Naive thymus-derived CD4-positive, alpha-beta T cell (primary cell): ENCODE data around the gene INO80B. TPM values are rescaled to one million over a fixed set of nuclear protein-coding genes. Genes with fewer than 3 reads are reported as not detected.
A peak's percentile ranks its signal among the peaks of the same experiment; 100 is the strongest.
"Not testable (repeated sequence)": the region's sequence is repeated elsewhere in the genome, so short reads cannot be mapped to it uniquely, and the experiment has no call there.

Experiments
- ATAC-seq: fragments of 150-1000 bp; cut with Tn5 transposase; 2 replicates; pipeline ENCODE4 v1.10.0; 2021; ENCODE audit warnings: mild to moderate bottlenecking, moderate library complexity
- CTCF ChIA-PET: fragments of 350-600 bp; sonication (Branson Sonifier 250); formaldehyde crosslinking; loops from one replicate; lab custom pipeline; 2021; ENCODE audit warnings: antibody characterized with exemption; lab: Charles Lee
- POLR2A ChIA-PET: fragments of 350-600 bp; sonication (Branson Sonifier 250); formaldehyde crosslinking; loops from one replicate; lab custom pipeline; 2021; ENCODE audit warnings: antibody characterized with exemption, inconsistent platforms; lab: Charles Lee
- DNase-seq, 9 donors: peaks; one replicate each; pipeline versions ENCODE4 v3.0.0 to v3.0.0-alpha.2; 2020 to 2022; ENCODE audit warnings: mixed read lengths in 1 of 9
- H3K27ac ChIP-seq: one replicate; pipeline ENCODE4 v1.7.0; 2013; ENCODE audit warnings: mild to moderate bottlenecking, low read depth, low read length, moderate library complexity
- H3K27me3 ChIP-seq, 2 donors: one replicate each; pipeline ENCODE4 v1.7.0; 2013; ENCODE audit warnings: low read length in 2 of 2, mild to moderate bottlenecking in 2 of 2, moderate library complexity in 2 of 2; ENCODE audit not compliant: control insufficient read depth in 2 of 2, insufficient read depth in 2 of 2
- H3K36me3 ChIP-seq, 3 experiments: 1 replicate in 2 of 3; 2 replicates in 1 of 3; pipeline ENCODE4 v1.7.0; 2013; ENCODE audit warnings: low read length in 3 of 3, mild to moderate bottlenecking in 3 of 3, moderate library complexity in 1 of 3; ENCODE audit not compliant: insufficient read depth in 3 of 3, control insufficient read depth in 2 of 3
- H3K4me1 ChIP-seq, 2 donors: one replicate each; pipeline ENCODE4 v1.7.0; 2013; ENCODE audit warnings: low read length in 2 of 2, mild to moderate bottlenecking in 2 of 2, moderate library complexity in 1 of 2; ENCODE audit not compliant: control insufficient read depth in 2 of 2, insufficient read depth in 2 of 2
- H3K4me3 ChIP-seq: 2 replicates; pipeline ENCODE4 v1.7.0; 2013; ENCODE audit warnings: mild to moderate bottlenecking, low read length
- H3K9me3 ChIP-seq, 3 experiments: 1 replicate in 2 of 3; 2 replicates in 1 of 3; pipeline ENCODE4 v1.7.0; 2013; ENCODE audit warnings: low read length in 3 of 3; ENCODE audit not compliant: control insufficient read depth in 2 of 3
- H3K27ac Mint-ChIP-seq, 9 donors: one replicate each; pipeline ENCODE4 v1.8.0; 2020 to 2022; ENCODE audit warnings: mixed read lengths in 9 of 9, mild to moderate bottlenecking in 8 of 9, moderate library complexity in 5 of 9, inconsistent platforms in 2 of 9
- H3K27me3 Mint-ChIP-seq, 5 donors: one replicate each; pipeline ENCODE4 v1.8.0; 2021 to 2022; ENCODE audit warnings: mixed read lengths in 5 of 5, mild to moderate bottlenecking in 1 of 5
- H3K36me3 Mint-ChIP-seq, 5 donors: one replicate each; pipeline ENCODE4 v1.8.0; 2020 to 2022; ENCODE audit warnings: mixed read lengths in 5 of 5, mild to moderate bottlenecking in 3 of 5, inconsistent platforms in 1 of 5
- H3K4me1 Mint-ChIP-seq, 7 donors: one replicate each; pipeline ENCODE4 v1.8.0; 2020 to 2022; ENCODE audit warnings: mixed read lengths in 7 of 7, mild to moderate bottlenecking in 3 of 7, inconsistent platforms in 1 of 7
- H3K4me3 Mint-ChIP-seq, 10 donors: one replicate each; pipeline ENCODE4 v1.8.0; 2020 to 2022; ENCODE audit warnings: mild to moderate bottlenecking in 10 of 10, mixed read lengths in 10 of 10, moderate library complexity in 6 of 10, inconsistent platforms in 2 of 10
- H3K9me3 Mint-ChIP-seq, 11 donors: one replicate each; pipeline ENCODE4 v1.8.0; 2020 to 2022; ENCODE audit warnings: mixed read lengths in 11 of 11, mild to moderate bottlenecking in 4 of 11, inconsistent platforms in 1 of 11, moderate library complexity in 1 of 11
- intact Hi-C, 2 donors: fragments of 100-400 bp; cut with micrococcal nuclease; formaldehyde crosslinking; loops; one replicate each; pipeline ENCODE4 v1.15.1; 2023
- polyA plus RNA-seq, 2 donors: library from polyadenylated mRNA; unstranded; fragments of 300-500 nt; fragmentation: Illumina TruSeq; gene quantifications; one replicate each; pipeline ENCODE4 v1.2.3, GENCODE V29; 2021
- total RNA-seq, 6 experiments: library from RNA in 5 of 6; stranded (reverse) in 5 of 6; gene quantifications; 1 replicate in 5 of 6; 2 replicates in 1 of 6; pipeline ENCODE4 v1.2.3 and lab custom pipeline; 2021 to 2026

Gene INO80B
- total and polyA plus RNA-seq, 7 experiments from 2014 or later: 11.6 to 96.5 (median 44.9) TPM

GRCh38 chr2:74470742-74471141 is 15.9 kb downstream of the INO80B start:
- Histone ChIP-seq H3K27ac (peak overlapping the region; percentile 91), H3K36me3 (peaks cover 0 to 14% (median 4%) of the 10 kb centered on the region in 3 experiments), H3K4me1 (peaks cover 14 to 19% of the 10 kb centered on the region in 2 donors)
- POLR2A ChIA-PET: interaction anchor here (0.9 to 6.6 kb wide), 3 partner anchors 11 to 55 kb away, joined by 3 to 177 read pairs (median 80); partner anchors contain the start of genes CCDC142, INO80B, TTC31 and WBP1
- intact Hi-C loops, CTCF ChIA-PET, H3K9me3 ChIP-seq, ATAC-seq, H3K4me3 ChIP-seq, H3K27me3 ChIP-seq, H3K27me3 Mint-ChIP-seq, H3K9me3 Mint-ChIP-seq, DNase-seq: not testable (repeated sequence)
- H3K4me1 Mint-ChIP-seq: peaks cover 14 to 37% (median 33%) of the 10 kb centered on the region in 7 donors
- peak overlapping the region; percentile 55 to 91 (median 84) for H3K27ac Mint-ChIP-seq
- H3K36me3 Mint-ChIP-seq: peaks cover 0 to 23% (median 9%) of the 10 kb centered on the region in 5 donors
- H3K4me3 Mint-ChIP-seq: peak overlapping the region; percentile 12 to 81 (median 70)

- Mint-ChIP-seq H3K27me3 (no peaks in the 10 kb centered on the region), H3K36me3 (peaks cover 0 to 24% (median 9%) of the 10 kb centered on the region in 5 donors), H3K9me3 (peaks cover 0 to 7% (median 0%) of the 10 kb centered on the region in 11 donors), H3K27ac (peak overlapping the region; percentile 94 to 99 (median 98)), H3K4me1 (peaks cover 9 to 32% (median 29%) of the 10 kb centered on the region in 7 donors), H3K4me3 (peak overlapping the region; percentile 88 to 99 (median 98))
- no peaks in the 10 kb centered on the region for H3K9me3 ChIP-seq
- H3K27me3 ChIP-seq: no peaks in the 10 kb centered on the region
- peak overlapping the region; percentile 91 for H3K27ac ChIP-seq
- CTCF ChIA-PET: no interaction called here
- H3K4me3 ChIP-seq: peak overlapping the region; percentile 89
- POLR2A ChIA-PET: interaction anchor here (0.9 to 6.6 kb wide), 3 partner anchors 11 to 56 kb away, joined by 3 to 177 read pairs (median 80); partner anchors contain the start of genes CCDC142, INO80B, TTC31 and WBP1
- intact Hi-C loops: loop anchor here (1.0 kb wide), 7 partner anchors 7 to 116 kb away; partner anchors contain the start of genes AUP1 (in 2 of the 2), HTRA2 (in 2 of the 2), TTC31 (in 2 of the 2) and WBP1 (in 2 of the 2)
- peaks cover 14 to 19% of the 10 kb centered on the region in 2 donors for H3K4me1 ChIP-seq
- ATAC-seq (no peak), DNase-seq (no peak)
- H3K36me3 ChIP-seq: peaks cover 0 to 14% (median 4%) of the 10 kb centered on the region in 3 experiments
These were observed 16.6 kb downstream of the INO80B start for GRCh38 chr2:74471332-74472065.

- CTCF ChIA-PET: interaction anchor here (1.0 to 2.2 kb wide), 4 partner anchors 10 to 116 kb away, joined by 3 to 15 read pairs (median 4); partner anchors contain the start of genes CCDC142, INO80B and TTC31
- peak; percentile 96 for ATAC-seq
- Mint-ChIP-seq H3K27me3 (no peaks in the 10 kb centered on the region), H3K4me1 (peaks cover 9 to 32% (median 29%) of the 10 kb centered on the region in 7 donors), H3K27ac (peak within 1 kb of the TSS; percentile 94 to 99 (median 98)), H3K4me3 (peak within 1 kb of the TSS; percentile 88 to 99 (median 98)), H3K9me3 (peaks cover 0 to 7% (median 0%) of the 10 kb centered on the region in 11 donors), H3K36me3 (peaks cover 0 to 24% (median 9%) of the 10 kb centered on the region in 5 donors)
- H3K36me3 ChIP-seq: peaks cover 0 to 14% (median 4%) of the 10 kb centered on the region in 3 experiments
- peak within 1 kb of the TSS; percentile 91 for H3K27ac ChIP-seq
- peaks cover 14 to 19% of the 10 kb centered on the region in 2 donors for H3K4me1 ChIP-seq
- POLR2A ChIA-PET: interaction anchor here (0.7 to 6.6 kb wide), 12 partner anchors 8 to 115 kb away, joined by 3 to 177 read pairs (median 4); partner anchors contain the start of genes CCDC142, INO80B, PCGF1 and TTC31
- intact Hi-C loops: loop anchor here (1.0 kb wide), 7 partner anchors 8 to 115 kb away; partner anchors contain the start of genes AUP1 (in 2 of the 2), HTRA2 (in 2 of the 2), TTC31 (in 2 of the 2) and WBP1 (in 2 of the 2)
- DNase-seq: peak; percentile 91 to 98 (median 95)
- no peaks in the 10 kb centered on the region for H3K9me3 ChIP-seq
- H3K27me3 ChIP-seq: no peaks in the 10 kb centered on the region
- peak within 1 kb of the TSS; percentile 89 for H3K4me3 ChIP-seq
These were observed 17.4 kb downstream of the INO80B start, which contains the start of gene MRPL53 for GRCh38 chr2:74472086-74472944. TSS of gene MRPL53 (minus strand) at chr2:74472680. CDS start at chr2:74472660, 20 bp downstream.

GRCh38 chr2:74472945-74473258 is 18.0 kb downstream of the INO80B start:
- CTCF ChIA-PET: interaction anchor here (1.0 to 2.2 kb wide), 5 partner anchors 9 to 116 kb away, joined by 3 to 15 read pairs (median 5); partner anchors contain the start of genes CCDC142, INO80B and TTC31
- Mint-ChIP-seq H3K4me3 (peak overlapping the region; percentile 88 to 99 (median 98)), H3K4me1 (peaks cover 12 to 35% (median 29%) of the 10 kb centered on the region in 7 donors), H3K9me3 (peaks cover 0 to 7% (median 0%) of the 10 kb centered on the region in 11 donors), H3K27me3 (no peaks in the 10 kb centered on the region), H3K36me3 (peaks cover 0 to 28% (median 9%) of the 10 kb centered on the region in 5 donors), H3K27ac (peak overlapping the region; percentile 94 to 99 (median 98))
- H3K4me3 ChIP-seq: peak overlapping the region; percentile 89
- no peak for DNase-seq
- ATAC-seq: no peak
- intact Hi-C loops: loop anchor here (1.0 kb wide), 7 partner anchors 9 to 114 kb away; partner anchors contain the start of genes AUP1 (in 2 of the 2), HTRA2 (in 2 of the 2), TTC31 (in 2 of the 2) and WBP1 (in 2 of the 2)
- H3K36me3 ChIP-seq: peaks cover 0 to 14% (median 4%) of the 10 kb centered on the region in 3 experiments
- POLR2A ChIA-PET: interaction anchor here (0.7 to 6.6 kb wide), 12 partner anchors 9 to 114 kb away, joined by 3 to 177 read pairs (median 4); partner anchors contain the start of genes CCDC142, INO80B, PCGF1 and TTC31
- H3K4me1 ChIP-seq: peaks cover 14 to 19% of the 10 kb centered on the region in 2 donors
- H3K27me3 ChIP-seq: no peaks in the 10 kb centered on the region
- peak overlapping the region; percentile 91 for H3K27ac ChIP-seq
- no peaks in the 10 kb centered on the region for H3K9me3 ChIP-seq

- POLR2A ChIA-PET: interaction anchor here (1.3 to 6.6 kb wide), 3 partner anchors 8 to 61 kb away, joined by 5 to 177 read pairs (median 12); partner anchors contain the start of genes CCDC142, INO80B, TTC31 and WBP1
These were observed 19.6 kb downstream of the INO80B start for GRCh38 chr2:74474481-74474880.

More at GRCh38 chr2:74474481-74474880, 19.6 kb downstream of the INO80B start:
- no peak overlapping the region for H3K4me3 ChIP-seq
- peaks cover 0 to 14% (median 4%) of the 10 kb centered on the region in 3 experiments for H3K36me3 ChIP-seq
- no peaks in the 10 kb centered on the region for H3K27me3 ChIP-seq
- peaks cover 12 to 40% (median 33%) of the 10 kb centered on the region in 7 donors for H3K4me1 Mint-ChIP-seq
- H3K9me3 Mint-ChIP-seq: peaks cover 0 to 7% (median 0%) of the 10 kb centered on the region in 11 donors
- no peaks in the 10 kb centered on the region for H3K9me3 ChIP-seq
- no peaks in the 10 kb centered on the region for H3K27me3 Mint-ChIP-seq
- peak overlapping the region in 2 of 9 donors; percentile 14 to 38 for H3K27ac Mint-ChIP-seq
- CTCF ChIA-PET: interaction anchor here (0.8 to 1.6 kb wide), 3 partner anchors 16 to 19 kb away, joined by 3 to 4 read pairs (median 3); partner anchors contain the start of genes INO80B and WBP1
- peaks cover 14 to 19% of the 10 kb centered on the region in 2 donors for H3K4me1 ChIP-seq
- H3K36me3 Mint-ChIP-seq: peaks cover 0 to 28% (median 9%) of the 10 kb centered on the region in 5 donors
- DNase-seq: no peak
- peak overlapping the region in 2 of 10 donors; percentile 48 to 88 for H3K4me3 Mint-ChIP-seq
- H3K27ac ChIP-seq: no peak overlapping the region
- ATAC-seq: no peak
- intact Hi-C loops: no loop called here
